Cardiac septum (tissue), 1 donor: ENCODE data around the gene RIC1. TPM values are rescaled to one million over a fixed set of nuclear protein-coding genes. Genes with fewer than 3 reads are reported as not detected.
"Not testable (repeated sequence)": the region's sequence is repeated elsewhere in the genome, so short reads cannot be mapped to it uniquely, and the experiment has no call there.

Source experiments
- DNase-seq: peaks from one replicate; pipeline ENCODE4 v3.0.0-alpha.2; 2020; ENCODE audit warnings: low spot score
- intact Hi-C: fragments of 100-400 bp; cut with DNase I; formaldehyde crosslinking; loops from one replicate; pipeline ENCODE4 v1.14.0; 2022
- total RNA-seq: library from RNA; stranded (reverse); fragmentation: NEBNext Ultra II Directional; extraction: Animal tissue kit (Norgen Biotek cat#: 25700); gene quantifications from one replicate; pipeline ENCODE4 v1.2.1, GENCODE V29; 2021
- donor health status: DM: no; HTN: no; CAD: no.

Gene RIC1
- total RNA-seq, 1 donor from 2014 or later = 9.3 TPM

DNA sequence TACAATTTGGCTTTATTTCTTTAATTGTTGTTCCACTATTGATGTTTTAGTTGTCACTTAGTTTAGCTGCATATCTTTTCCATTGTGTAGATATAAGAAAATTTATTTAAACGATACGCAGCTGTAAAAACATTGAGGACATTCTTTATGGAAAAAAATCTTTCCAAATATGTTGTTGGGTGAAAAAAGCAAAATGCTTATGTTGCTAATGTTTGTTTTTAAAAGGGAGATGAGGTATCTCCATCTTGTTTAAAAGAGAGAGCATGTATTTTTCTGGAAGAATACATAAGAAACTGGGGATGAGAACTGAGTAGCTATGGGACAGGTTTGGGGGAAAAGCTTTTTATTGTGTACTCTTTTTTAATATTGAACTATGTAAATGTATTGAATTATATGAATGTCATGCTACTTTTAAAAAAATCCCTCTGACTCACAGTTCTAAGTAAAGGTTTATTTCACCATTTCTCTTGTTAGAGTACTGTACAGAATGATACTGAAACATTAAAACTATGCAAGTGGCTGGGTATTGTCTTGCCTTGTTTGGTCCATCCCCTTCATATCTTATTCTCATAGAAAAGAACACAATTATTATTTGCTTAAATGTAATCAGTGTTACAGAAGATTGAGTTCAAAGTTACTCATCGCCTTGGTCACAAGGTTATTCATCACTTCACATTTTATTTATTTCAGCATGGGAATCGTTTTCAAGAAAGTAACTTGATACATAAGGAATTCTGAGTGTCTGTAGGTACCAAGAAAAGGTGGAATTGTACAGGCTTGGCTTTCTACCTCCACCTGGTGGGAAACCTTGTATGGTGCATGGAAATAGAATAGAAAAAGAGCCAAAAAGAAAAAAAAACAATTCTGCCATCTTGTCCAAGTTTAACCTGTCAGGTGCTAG is 85.8 kb downstream of the RIC1 start:
- intact Hi-C loops = no loop called here

GRCh38 chr9:5715548-5716127 is 86.7 kb downstream of the RIC1 start:
- intact Hi-C loops = no loop called here
- peak; percentile 66 for DNase-seq

More for the DNA sequence above, 85.8 kb downstream of the RIC1 start:
- DNase-seq = no peak

- DNase-seq, intact Hi-C loops: not testable (repeated sequence)
Measured at GRCh38 chr9:5717434-5717833, 88.5 kb downstream of the RIC1 start.

DNA sequence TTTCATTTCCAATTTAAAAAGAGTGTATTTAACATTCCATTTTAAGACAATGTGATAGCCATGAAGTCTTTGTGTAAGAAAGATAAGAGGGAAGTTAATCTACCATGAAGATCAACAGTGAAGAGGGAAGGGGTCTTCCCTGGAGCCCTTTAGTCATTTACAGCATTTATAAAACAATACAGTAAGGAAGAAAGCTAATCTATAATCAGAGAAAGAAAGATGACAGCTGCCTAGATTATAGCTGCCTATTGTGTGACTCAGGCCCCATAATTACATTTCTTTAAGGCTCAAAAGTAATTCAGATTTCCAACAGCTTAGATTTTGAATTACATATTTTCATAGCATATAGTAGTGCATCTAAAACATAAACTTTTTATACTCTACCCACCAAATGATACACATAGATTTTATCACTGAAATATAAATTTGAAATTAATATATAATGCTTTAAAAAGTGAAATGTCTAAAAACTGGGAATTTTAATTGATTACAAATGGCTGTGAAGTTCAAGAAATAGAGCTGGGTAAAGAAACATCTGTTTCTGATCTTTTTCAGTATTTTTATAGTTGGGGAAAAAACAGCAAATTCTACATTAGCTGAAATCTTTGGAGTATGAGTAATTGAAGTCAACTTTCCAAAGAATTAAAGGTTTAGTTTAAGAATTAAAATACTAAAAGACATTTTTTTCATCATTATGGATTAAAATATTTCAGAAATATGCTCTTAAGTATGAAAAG is 89.6 kb downstream of the RIC1 start:
- intact Hi-C loops = no loop called here
- no peak for DNase-seq

DNA sequence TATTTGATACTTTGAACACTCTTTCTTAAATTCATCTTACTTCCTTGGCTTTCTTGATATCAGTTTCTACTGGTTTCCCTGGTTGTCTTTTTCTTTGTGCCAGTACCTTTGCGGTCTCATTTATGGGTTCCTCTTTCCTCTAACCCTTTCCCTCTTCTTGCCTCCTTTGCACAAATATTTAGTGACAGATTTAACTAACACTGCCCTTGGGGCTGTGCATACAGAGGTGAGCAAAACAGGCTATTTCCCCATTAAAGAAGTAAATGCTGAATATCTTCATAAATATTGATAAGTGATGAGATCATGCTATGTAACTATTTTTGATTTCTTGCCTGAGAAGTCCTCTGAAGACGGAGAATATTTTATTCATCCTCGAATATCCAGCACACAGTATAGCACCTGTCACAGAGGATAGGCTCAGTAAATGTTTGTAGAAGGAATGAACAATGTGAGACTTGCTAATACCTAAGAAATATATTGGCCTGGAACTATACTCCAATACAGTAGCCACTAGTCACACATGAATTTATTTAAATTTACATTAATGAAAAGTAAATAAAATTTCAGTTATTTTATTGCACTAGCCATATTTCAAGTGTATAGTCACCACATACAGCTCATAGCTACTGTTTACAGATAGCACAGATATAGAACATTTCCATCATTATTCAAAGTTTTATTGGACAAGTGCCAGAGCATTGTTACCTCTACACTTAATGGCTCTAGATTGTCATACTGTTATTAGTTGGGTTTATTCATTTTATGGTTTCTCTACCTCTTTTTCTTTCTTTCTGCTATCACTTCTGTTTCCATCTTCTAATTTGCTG is 90.4 kb downstream of the RIC1 start:
- intact Hi-C loops = no loop called here
- no peak for DNase-seq

- DNase-seq = no peak
- intact Hi-C loops = no loop called here
Measured at GRCh38 chr9:5720151-5720550, 91.2 kb downstream of the RIC1 start.

DNA sequence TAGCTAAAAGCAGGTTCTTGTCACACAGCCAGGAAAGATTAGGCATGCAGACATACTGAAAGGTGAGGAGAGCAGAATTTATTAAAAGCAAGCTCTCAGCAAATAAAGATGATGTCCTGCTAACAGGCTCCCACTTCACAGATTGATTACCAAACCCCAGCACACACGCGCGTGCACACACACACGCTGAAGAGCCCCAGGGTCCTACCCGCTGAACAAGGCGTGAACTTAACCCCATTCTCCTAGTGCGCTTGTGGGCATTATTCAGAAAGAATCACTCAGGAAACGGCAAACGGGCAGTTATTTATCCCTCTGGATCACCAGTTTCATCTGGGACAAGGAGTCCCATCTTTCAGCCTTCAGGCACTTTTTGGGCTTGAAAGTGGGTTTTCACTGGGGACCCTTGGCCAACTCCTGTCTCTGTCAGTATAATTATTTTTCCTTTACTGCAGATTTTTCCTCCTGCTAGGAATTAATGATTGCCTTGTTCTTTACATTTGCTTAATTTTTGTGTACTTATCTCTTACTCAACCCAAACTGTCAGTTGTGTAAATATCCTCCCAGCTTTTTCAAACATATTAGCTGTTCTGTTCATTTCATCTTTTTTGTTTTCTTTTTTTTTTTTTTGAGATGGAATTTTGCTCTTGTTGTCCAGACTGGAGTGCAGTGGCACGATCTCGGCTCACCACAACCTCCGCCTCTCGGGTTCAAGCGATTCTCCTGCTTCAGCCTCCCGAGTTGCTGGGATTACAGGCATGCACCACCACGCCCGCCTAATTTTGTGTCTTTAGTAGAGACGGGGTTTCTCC is 92.6 kb downstream of the RIC1 start:
- intact Hi-C loops = no loop called here
- DNase-seq = no peak

- not testable (repeated sequence) for DNase-seq
Measured at GRCh38 chr9:5722679-5723078, 93.8 kb downstream of the RIC1 start.

DNA sequence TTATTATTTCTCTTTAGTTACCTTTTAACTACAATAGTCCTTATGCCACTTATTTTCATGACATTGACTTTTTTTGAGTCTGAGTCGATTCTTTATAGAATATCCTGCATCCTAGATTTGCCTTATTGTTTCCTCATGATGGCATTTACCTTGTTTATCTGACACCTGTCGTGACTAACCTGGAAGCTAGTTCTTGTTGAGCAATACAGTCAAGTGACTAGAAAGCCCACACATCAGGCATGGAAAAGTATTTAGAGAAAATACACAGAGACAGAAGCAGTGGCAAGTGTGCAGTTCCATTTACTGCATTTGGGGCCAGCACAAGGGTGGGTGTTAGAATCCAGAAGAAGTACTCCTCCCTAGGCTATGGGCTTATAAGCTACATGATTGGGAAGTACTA is 106.2 kb downstream of the RIC1 start:
- intact Hi-C loops = no loop called here
- DNase-seq = no peak

More at GRCh38 chr9:5722679-5723078, 93.8 kb downstream of the RIC1 start:
- intact Hi-C loops = not testable (repeated sequence)

- intact Hi-C loops = no loop called here
Measured at GRCh38 chr9:5736563-5737346, 107.8 kb downstream of the RIC1 start.

GRCh38 chr9:5743109-5743508 is 114.2 kb downstream of the RIC1 start:
- no peak for DNase-seq
- intact Hi-C loops = no loop called here

More at GRCh38 chr9:5736563-5737346, 107.8 kb downstream of the RIC1 start:
- DNase-seq = no peak

DNA sequence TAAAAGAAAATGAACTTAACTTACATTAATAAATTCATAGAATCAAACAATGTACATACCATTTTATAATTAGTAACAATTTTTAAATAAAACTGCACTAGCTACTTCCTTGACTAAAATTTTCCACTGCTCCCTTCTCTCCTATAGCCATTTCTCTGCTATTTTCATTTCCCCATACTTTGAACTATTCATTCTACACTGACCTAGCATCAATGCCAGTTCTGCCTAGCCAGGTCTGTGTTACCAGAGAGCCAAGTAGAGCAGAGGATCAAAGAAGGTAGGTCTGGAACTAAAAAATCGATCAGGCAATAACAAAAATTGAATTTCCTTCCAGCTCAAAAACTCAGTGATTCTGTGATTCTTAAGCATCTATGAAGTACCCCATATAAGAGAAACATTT is 119.5 kb downstream of the RIC1 start:
- intact Hi-C loops = no loop called here
- DNase-seq = no peak

DNA sequence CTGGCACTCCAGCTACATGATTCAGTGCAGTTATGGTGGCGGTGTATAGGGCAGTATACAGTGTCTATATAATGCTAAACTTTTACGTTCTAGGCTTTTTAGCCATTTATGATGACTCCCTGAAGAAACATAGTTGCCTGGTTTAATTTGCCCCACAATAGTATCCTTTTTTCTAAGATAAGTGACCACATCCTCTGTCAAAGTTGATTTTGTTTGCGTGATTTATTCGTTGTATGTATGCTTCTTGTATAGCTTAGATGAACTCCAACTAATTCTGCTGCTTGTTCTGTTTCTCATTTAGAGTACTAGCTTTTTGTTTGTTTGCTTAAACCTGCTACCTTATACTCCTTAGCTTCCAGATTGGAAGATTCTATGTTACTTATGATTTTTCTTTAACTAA is 120.4 kb downstream of the RIC1 start:
- intact Hi-C loops = no loop called here
- DNase-seq = no peak

DNA sequence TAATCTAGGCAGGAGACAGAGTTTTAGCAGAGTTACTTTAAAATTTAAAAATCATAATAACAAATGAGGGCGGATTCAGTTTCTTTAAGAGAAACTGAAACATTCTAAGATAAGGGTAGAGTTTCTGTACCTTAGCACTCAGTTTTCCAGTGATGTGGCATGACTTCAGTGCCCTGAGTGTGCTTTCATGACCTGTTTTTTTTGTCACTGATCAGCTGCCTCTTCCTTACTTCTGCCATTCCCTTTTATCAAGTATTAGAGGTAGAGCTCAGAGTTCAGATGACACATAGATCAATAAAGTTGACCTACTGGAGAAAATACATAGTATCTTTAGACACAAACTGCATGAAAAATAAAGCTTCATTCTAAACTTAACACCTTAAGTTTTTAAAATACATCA is 121.7 kb downstream of the RIC1 start:
- intact Hi-C loops = no loop called here
- no peak for DNase-seq

GRCh38 chr9:5756633-5757032 is 127.7 kb downstream of the RIC1 start:
- DNase-seq = no peak
- intact Hi-C loops = no loop called here

GRCh38 chr9:5760338-5760737 is 131.4 kb downstream of the RIC1 start:
- intact Hi-C loops = no loop called here

DNA sequence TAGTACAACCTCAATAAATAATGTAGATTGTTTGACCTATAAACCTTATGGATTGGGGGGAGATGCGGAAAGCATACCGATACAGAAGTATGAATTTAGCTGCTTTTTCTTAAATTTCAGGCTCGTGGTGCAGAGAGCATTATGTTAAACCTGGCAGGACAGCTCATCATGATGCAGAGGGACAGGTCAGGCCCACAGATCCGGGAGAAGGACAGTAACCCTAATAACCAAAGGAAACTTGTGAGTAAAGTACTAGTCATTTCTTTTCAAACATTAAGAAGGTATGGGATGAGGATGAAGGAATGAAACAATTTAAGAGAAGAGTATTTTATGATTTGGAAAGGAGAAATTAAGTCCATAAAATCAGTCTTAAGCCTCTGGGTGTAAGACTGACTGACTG is 133.5 kb downstream of the RIC1 start:
- intact Hi-C loops = no loop called here
- DNase-seq = no peak

More at GRCh38 chr9:5760338-5760737, 131.4 kb downstream of the RIC1 start:
- no peak for DNase-seq
